ELR (cell line): ENCODE results near the gene PLEKHD1.

Source experiments
- DNase-seq: peaks from one replicate; pipeline ENCODE4 v3.0.0-alpha.2; 2015; ENCODE audit warnings: low read depth

The PLEKHD1 gene

GRCh38 chr14:69518289-69519101 is 34.0 kb downstream of the PLEKHD1 start:
- DNase-seq: no peak

GRCh38 chr14:69519204-69520100 is 34.9 kb downstream of the PLEKHD1 start:
- no peak for DNase-seq

- DNase-seq: no peak
Measured at GRCh38 chr14:69522026-69522425, 37.5 kb downstream of the PLEKHD1 start.

GRCh38 chr14:69525896-69526295 is 41.4 kb downstream of the PLEKHD1 start:
- DNase-seq: no peak

GRCh38 chr14:69527635-69528034 is 43.1 kb downstream of the PLEKHD1 start:
- DNase-seq: no peak

- DNase-seq: no peak
Measured at GRCh38 chr14:69528143-69528542, 43.6 kb downstream of the PLEKHD1 start.

- DNase-seq: no peak
Measured at GRCh38 chr14:69528930-69529329, 44.4 kb downstream of the PLEKHD1 start.

- no peak for DNase-seq
Measured at GRCh38 chr14:69529563-69529962, 45.0 kb downstream of the PLEKHD1 start.

GRCh38 chr14:69530095-69530494 is 45.6 kb downstream of the PLEKHD1 start:
- no peak for DNase-seq

- no peak for DNase-seq
Measured at GRCh38 chr14:69531135-69531534, 46.6 kb downstream of the PLEKHD1 start.

- peak; percentile 42 for DNase-seq
Measured at GRCh38 chr14:69532561-69533340, 48.2 kb downstream of the PLEKHD1 start.

GRCh38 chr14:69535230-69535848 is 50.8 kb downstream of the PLEKHD1 start:
- peak; percentile 67 for DNase-seq

GRCh38 chr14:69536971-69537370 is 52.4 kb downstream of the PLEKHD1 start:
- DNase-seq: no peak

GRCh38 chr14:69537900-69538299 is 53.4 kb downstream of the PLEKHD1 start:
- DNase-seq: peak; percentile 12

- DNase-seq: no peak
Measured at GRCh38 chr14:69538766-69539165, 54.2 kb downstream of the PLEKHD1 start.

- DNase-seq: no peak
Measured at GRCh38 chr14:69539631-69540410, 55.3 kb downstream of the PLEKHD1 start.

- DNase-seq: no peak
Measured at GRCh38 chr14:69540654-69541335, 56.3 kb downstream of the PLEKHD1 start.

- DNase-seq: no peak
Measured at GRCh38 chr14:69542311-69542710, 57.8 kb downstream of the PLEKHD1 start.

- peak; percentile 98 for DNase-seq
Measured at GRCh38 chr14:69543341-69544115, 59.0 kb downstream of the PLEKHD1 start.
